WTC11 (cell line): ENCODE results near the gene HDAC7. TPM values are rescaled to one million over a fixed set of nuclear protein-coding genes. Genes with fewer than 3 reads are reported as not detected.

ENCODE experiments used
- ATAC-seq: fragments of 200-7000 bp; cut with Tn5 transposase; 2 replicates; pipeline ENCODE4 v1.10.0; 2021; ENCODE audit warnings: mild to moderate bottlenecking, moderate library complexity
- CTCF ChIA-PET: fragments of 300-600 bp; sonication (Branson Sonifier 250); formaldehyde crosslinking; loops from one replicate; lab custom pipeline; 2021; ENCODE audit warnings: antibody characterized with exemption; lab: Charles Lee
- POLR2A ChIA-PET: fragments of 350-600 bp; sonication (Branson Sonifier 250); formaldehyde crosslinking; loops from one replicate; lab custom pipeline; 2021; ENCODE audit warnings: antibody characterized with exemption; lab: Charles Lee
- DNase-seq: peaks from one replicate; pipeline ENCODE4 v3.0.0; 2021; ENCODE audit warnings: low spot score
- H3K27ac Mint-ChIP-seq: 2 replicates; pipeline ENCODE4 v1.8.0; 2021; ENCODE audit warnings: mixed read lengths
- H3K27me3 Mint-ChIP-seq: 2 replicates; pipeline ENCODE4 v1.8.0; 2021; ENCODE audit warnings: low read depth, mild to moderate bottlenecking, moderate library complexity, mixed read lengths
- H3K36me3 Mint-ChIP-seq: 2 replicates; pipeline ENCODE4 v1.8.0; 2021; ENCODE audit warnings: mixed read lengths
- H3K4me1 Mint-ChIP-seq: 2 replicates; pipeline ENCODE4 v1.8.0; 2022; ENCODE audit warnings: mixed read lengths
- H3K4me3 Mint-ChIP-seq: 2 replicates; pipeline ENCODE4 v1.8.0; 2021; ENCODE audit warnings: mild to moderate bottlenecking, moderate library complexity, mixed read lengths
- H3K9me3 Mint-ChIP-seq: 2 replicates; pipeline ENCODE4 v1.8.0; 2021; ENCODE audit warnings: mixed read lengths
- ATF6 ChIP-seq: sonication (generic); formaldehyde crosslinking; IDR thresholded peaks from 2 replicates; pipeline ENCODE4 v1.8.1; 2023; ENCODE audit warnings: mild to moderate bottlenecking, missing genetic modification reagents
- CBFB ChIP-seq: sonication (generic); formaldehyde crosslinking; IDR thresholded peaks from 2 replicates; pipeline ENCODE4 v1.8.1; 2022; ENCODE audit warnings: mild to moderate bottlenecking, low read depth, missing genetic modification reagents
- CREB1 ChIP-seq: sonication (generic); formaldehyde crosslinking; IDR thresholded peaks from 2 replicates; pipeline ENCODE4 v1.8.0; 2023; ENCODE audit warnings: mild to moderate bottlenecking, missing genetic modification reagents
- CREM ChIP-seq: sonication (generic); formaldehyde crosslinking; IDR thresholded peaks from 2 replicates; pipeline ENCODE4 v1.8.1; 2022; ENCODE audit warnings: mild to moderate bottlenecking, missing genetic modification reagents, moderate library complexity
- EMX1 ChIP-seq: fragments of 250-450 bp; sonication (Bioruptor Pico); IDR thresholded peaks from 2 replicates; pipeline ENCODE4 v1.8.0; 2021; ENCODE audit warnings: mild to moderate bottlenecking
- ETV6 ChIP-seq: sonication (generic); formaldehyde crosslinking; IDR thresholded peaks from 2 replicates; pipeline ENCODE4 v1.8.1; 2022; ENCODE audit warnings: mild to moderate bottlenecking, missing genetic modification reagents
- FOXJ3 ChIP-seq: sonication (generic); formaldehyde crosslinking; IDR thresholded peaks from 2 replicates; pipeline ENCODE4 v1.9.0; 2021; ENCODE audit warnings: missing genetic modification reagents, mild to moderate bottlenecking, borderline replicate concordance
- FOXK1 ChIP-seq: sonication (generic); formaldehyde crosslinking; IDR thresholded peaks from 2 replicates; pipeline ENCODE4 v1.8.0; 2022; ENCODE audit warnings: mild to moderate bottlenecking, moderate library complexity, missing genetic modification reagents
- FOXP4 ChIP-seq: sonication (generic); formaldehyde crosslinking; IDR thresholded peaks from 2 replicates; pipeline ENCODE4 v1.8.0; 2022; ENCODE audit warnings: mild to moderate bottlenecking, missing genetic modification reagents
- GABPB1 ChIP-seq: sonication (generic); formaldehyde crosslinking; IDR thresholded peaks from 2 replicates; pipeline ENCODE4 v1.8.1; 2023; ENCODE audit warnings: mild to moderate bottlenecking, missing genetic modification reagents
- GRHL2 ChIP-seq: fragments of 250-450 bp; sonication (Bioruptor Pico); IDR thresholded peaks from 2 replicates; pipeline ENCODE4 v1.8.0; 2022; ENCODE audit warnings: mild to moderate bottlenecking, moderate library complexity; ENCODE audit not compliant: insufficient replicate concordance, severe bottlenecking
- HMGA2 ChIP-seq: fragments of 250-450 bp; sonication (Bioruptor Pico); IDR thresholded peaks from 2 replicates; pipeline ENCODE4 v1.4.0; 2021; ENCODE audit warnings: mild to moderate bottlenecking, moderate library complexity
- IRF2 ChIP-seq: sonication (generic); formaldehyde crosslinking; IDR thresholded peaks from 2 replicates; pipeline ENCODE4 v1.8.0; 2022; ENCODE audit warnings: low read depth, missing genetic modification reagents, borderline replicate concordance
- MXD4 ChIP-seq: fragments of 250-450 bp; sonication (Bioruptor Pico); IDR thresholded peaks from 2 replicates; pipeline ENCODE4 v1.8.0; 2021; ENCODE audit warnings: mild to moderate bottlenecking, moderate library complexity, borderline replicate concordance
- NR2C2 ChIP-seq: sonication (generic); formaldehyde crosslinking; IDR thresholded peaks from 2 replicates; pipeline ENCODE4 v1.8.0; 2022; ENCODE audit warnings: mild to moderate bottlenecking, missing genetic modification reagents
- OVOL2 ChIP-seq: fragments of 250-450 bp; sonication (Bioruptor Pico); IDR thresholded peaks from 2 replicates; pipeline ENCODE4 v1.9.0; 2021; ENCODE audit warnings: mild to moderate bottlenecking, borderline replicate concordance
- PREB ChIP-seq: sonication (generic); formaldehyde crosslinking; IDR thresholded peaks from 2 replicates; pipeline ENCODE4 v1.8.1; 2022; ENCODE audit warnings: mild to moderate bottlenecking, missing genetic modification reagents, moderate library complexity, borderline replicate concordance
- SMAD4 ChIP-seq: sonication (generic); formaldehyde crosslinking; IDR thresholded peaks from 2 replicates; pipeline ENCODE4 v1.8.0; 2022; ENCODE audit warnings: mild to moderate bottlenecking, missing genetic modification reagents
- STAT6 ChIP-seq: sonication (generic); formaldehyde crosslinking; conservative IDR thresholded peaks from 2 replicates; pipeline ENCODE4 v1.8.1; 2023; ENCODE audit warnings: mild to moderate bottlenecking, low read depth, missing genetic modification reagents, moderate library complexity
- ZBTB43 ChIP-seq: sonication (generic); formaldehyde crosslinking; IDR thresholded peaks from 2 replicates; pipeline ENCODE4 v1.8.1; 2023; ENCODE audit warnings: mild to moderate bottlenecking, missing genetic modification reagents
- ZNF423 ChIP-seq: fragments of 250-450 bp; sonication (Bioruptor Pico); IDR thresholded peaks from 2 replicates; pipeline ENCODE4 v2.1.2; 2022; ENCODE audit warnings: mild to moderate bottlenecking, moderate library complexity
- total RNA-seq: library from RNA; stranded (reverse); gene quantifications from 3 replicates; pipeline ENCODE4 v1.2.3, GENCODE V29; 2021

Gene HDAC7
- total RNA-seq, 1 experiment from 2014 or later: 111 TPM

- CTCF ChIA-PET: interaction anchor here (0.9 to 14.9 kb wide), 18 partner anchors 10 to 148 kb away, joined by 3 to 408 read pairs (median 8); partner anchors contain the start of genes SLC48A1 and VDR
- DNase-seq: no peak
- Mint-ChIP-seq H3K9me3 (no peaks in the 10 kb centered on the region), H3K36me3 (peaks cover 3% of the 10 kb centered on the region; the same call in 1 of the 2 replicates), H3K27me3 (no peaks in the 10 kb centered on the region), H3K27ac (peak overlapping the region; percentile 38; the same call in 1 of the 2 replicates), H3K4me3 (no peak overlapping the region), H3K4me1 (peaks cover 46% of the 10 kb centered on the region)
- TF ChIP-seq MXD4 (CRISPR knock-in tag) (no peak), GABPB1 (CRISPR knock-in tag) (no peak), CREM (CRISPR knock-in tag) (no peak), STAT6 (CRISPR knock-in tag) (no peak), ZNF423 (CRISPR knock-in tag) (no peak), FOXK1 (CRISPR knock-in tag) (no peak), FOXP4 (CRISPR knock-in tag) (no peak), SMAD4 (CRISPR knock-in tag) (no peak), EMX1 (CRISPR knock-in tag) (no peak)
- no peak for ATAC-seq
- POLR2A ChIA-PET: no interaction called here
Observed at GRCh38 chr12:47801904-47802246, 17.8 kb downstream of the HDAC7 start.

- H3K9me3 Mint-ChIP-seq: no peaks in the 10 kb centered on the region
- ChIA-PET POLR2A (no interaction called here), CTCF (interaction anchor here (0.9 to 14.9 kb wide), 16 partner anchors 11 to 148 kb away, joined by 3 to 408 read pairs (median 10); partner anchors contain the start of genes SLC48A1 and VDR)
- no peak overlapping the region for H3K4me3 Mint-ChIP-seq
- peaks cover 3% of the 10 kb centered on the region; the same call in 1 of the 2 replicates for H3K36me3 Mint-ChIP-seq
- no peaks in the 10 kb centered on the region for H3K27me3 Mint-ChIP-seq
- peak overlapping the region; percentile 49; the same call in 1 of the 2 replicates for H3K27ac Mint-ChIP-seq
- ATAC-seq (no peak), DNase-seq (no peak)
- TF ChIP-seq ZBTB43 (CRISPR knock-in tag): no peak
- TF ChIP-seq NR2C2: no peak
- TF ChIP-seq PREB (CRISPR knock-in tag): no peak
- TF ChIP-seq CBFB (CRISPR knock-in tag): no peak
- TF ChIP-seq IRF2 (CRISPR knock-in tag): no peak
- TF ChIP-seq CREB1 (CRISPR knock-in tag): no peak
- no peak for TF ChIP-seq ETV6 (CRISPR knock-in tag)
- TF ChIP-seq GRHL2: no peak
- TF ChIP-seq FOXJ3 (CRISPR knock-in tag): no peak
- no peak for TF ChIP-seq OVOL2 (CRISPR knock-in tag)
- TF ChIP-seq HMGA2 (CRISPR knock-in tag): no peak
- no peak for TF ChIP-seq ATF6
- H3K4me1 Mint-ChIP-seq: peaks cover 46% of the 10 kb centered on the region
Observed at GRCh38 chr12:47801170-47801903, 18.4 kb downstream of the HDAC7 start.
